Sigmoid colon (tissue), 3 donors: ENCODE results near the gene PPM1E.

Experiments
- CTCF ChIP-seq, 4 experiments: fragments of 450-650 bp in 3 of 4; fragments of 200-600 bp in 1 of 4; IDR thresholded peaks; one replicate each; pipeline ENCODE4 v1.5.1; 2016 to 2019; ENCODE audit warnings: antibody characterized with exemption in 4 of 4, mild to moderate bottlenecking in 3 of 4, moderate library complexity in 2 of 4
- POLR2A ChIP-seq, 2 donors: fragments of 450-650 bp; IDR thresholded peaks; one replicate each; pipeline ENCODE4 v1.6.1; 2016; ENCODE audit warnings: antibody characterized with exemption in 2 of 2, mild to moderate bottlenecking in 2 of 2, moderate library complexity in 2 of 2

- no peak for TF ChIP-seq POLR2A (IDR thresholded peaks at IDR 0.05)
- no peak for TF ChIP-seq CTCF (IDR thresholded peaks at IDR 0.05)
These were observed 3.2 kb downstream of the PPM1E start for GRCh38 chr17:58758890-58759289.
